Loucy (cell line): ENCODE data around the gene SOCS4.

Experiments used
- H2AFZ ChIP-seq: fragments of 200-600 bp; sonication (generic); 2 replicates; pipeline ENCODE4 v1.6.0; 2016; ENCODE audit warnings: antibody characterized with exemption, mild to moderate bottlenecking, low read length, moderate library complexity
- H3F3A ChIP-seq: fragments of 200-600 bp; 2 replicates; pipeline ENCODE4 v1.6.0; 2016; ENCODE audit warnings: antibody characterized with exemption, low read depth, mild to moderate bottlenecking
- H3K27me3 ChIP-seq: fragments of 200-600 bp; sonication (generic); 2 replicates; pipeline ENCODE4 v1.6.1; 2014; ENCODE audit warnings: low read length, mild to moderate bottlenecking; ENCODE audit not compliant: insufficient read depth, poor library complexity, severe bottlenecking
- H3K36me3 ChIP-seq: fragments of 200-600 bp; sonication (generic); 2 replicates; pipeline ENCODE4 v1.6.1; 2016; ENCODE audit warnings: low read length; ENCODE audit not compliant: insufficient read depth
- H3K4me1 ChIP-seq: fragments of 200-600 bp; sonication (generic); 2 replicates; pipeline ENCODE4 v1.5.1; 2014; ENCODE audit warnings: low read length, mild to moderate bottlenecking; ENCODE audit not compliant: insufficient read depth, poor library complexity, severe bottlenecking
- H3K4me2 ChIP-seq: fragments of 200-600 bp; sonication (generic); 2 replicates; pipeline ENCODE4 v1.6.0; 2014; ENCODE audit warnings: antibody characterized with exemption, low read length, low read depth, mild to moderate bottlenecking; ENCODE audit not compliant: poor library complexity, severe bottlenecking
- H3K4me3 ChIP-seq: fragments of 200-600 bp; sonication (generic); 2 replicates; pipeline ENCODE4 v1.5.1; 2014; ENCODE audit warnings: low read length, mild to moderate bottlenecking, mixed read lengths; ENCODE audit not compliant: poor library complexity, severe bottlenecking
- H3K79me2 ChIP-seq: fragments of 200-600 bp; sonication (generic); 2 replicates; pipeline ENCODE4 v1.6.1; 2014; ENCODE audit warnings: low read length; ENCODE audit not compliant: insufficient read depth
- H3K9ac ChIP-seq: fragments of 200-600 bp; sonication (generic); 2 replicates; pipeline ENCODE4 v1.6.0; 2014; ENCODE audit warnings: mild to moderate bottlenecking, low read depth, low read length, moderate library complexity; ENCODE audit not compliant: poor library complexity, severe bottlenecking
- H3K9me2 ChIP-seq: fragments of 200-600 bp; sonication (generic); replicated peaks from 2 replicates; pipeline ENCODE4 v1.6.1; 2016; ENCODE audit warnings: low read depth, low read length, mixed read lengths
- H3K9me3 ChIP-seq: fragments of 200-600 bp; sonication (generic); 2 replicates; pipeline ENCODE4 v1.6.1; 2014; ENCODE audit warnings: mild to moderate bottlenecking, antibody characterized with exemption, low read length, low read depth; ENCODE audit not compliant: insufficient read depth
- H4K20me1 ChIP-seq: fragments of 200-600 bp; sonication (generic); 2 replicates; pipeline ENCODE4 v1.6.0; 2014; ENCODE audit warnings: antibody characterized with exemption, low read length, mild to moderate bottlenecking; ENCODE audit not compliant: insufficient read depth, poor library complexity, severe bottlenecking
- CTCF ChIP-seq: fragments of 200-600 bp; sonication (generic); conservative IDR thresholded peaks from 2 replicates; pipeline ENCODE4 v1.5.1; 2014; ENCODE audit warnings: mild to moderate bottlenecking, antibody characterized with exemption, low read length
- EZH2phosphoT487 ChIP-seq: fragments of 200-600 bp; IDR thresholded peaks from 2 replicates; pipeline ENCODE4 v1.6.1; 2018; ENCODE audit warnings: antibody characterized with exemption, mild to moderate bottlenecking, moderate library complexity, borderline replicate concordance

Gene SOCS4

GRCh38 chr14:55053500-55053899 is 26.5 kb downstream of the SOCS4 start:
- Histone ChIP-seq H3K9me2 (no peaks in the 10 kb centered on the region), H3K9ac (peak overlapping the region; percentile 97), H3K9me3 (no peaks in the 10 kb centered on the region), H2AFZ (no peak overlapping the region), H3K27me3 (peaks cover 9% of the 10 kb centered on the region), H3K4me3 (peak overlapping the region; percentile 95), H3F3A (peaks cover 4% of the 10 kb centered on the region; the same call in 1 of the 2 replicates), H4K20me1 (peaks cover 63% of the 10 kb centered on the region), H3K4me2 (peak overlapping the region; percentile 92), H3K36me3 (no peaks in the 10 kb centered on the region), H3K4me1 (peaks cover 34% of the 10 kb centered on the region), H3K79me2 (peaks cover 69% of the 10 kb centered on the region)
- TF ChIP-seq EZH2phosphoT487 (no peak), CTCF (no peak)

GRCh38 chr14:55054098-55054497 is 27.1 kb downstream of the SOCS4 start:
- H3K4me2 ChIP-seq, result peak overlapping the region; percentile 92

GRCh38 chr14:55057919-55058318 is 30.9 kb downstream of the SOCS4 start:
- H3K9ac ChIP-seq, result no peak overlapping the region
- peaks cover 70% of the 10 kb centered on the region for H4K20me1 ChIP-seq
- no peaks in the 10 kb centered on the region for H3F3A ChIP-seq
- no peak overlapping the region for H2AFZ ChIP-seq
- H3K36me3 ChIP-seq, result peaks cover 17% of the 10 kb centered on the region; the same call in 1 of the 2 replicates
- no peaks in the 10 kb centered on the region for H3K9me2 ChIP-seq
- peaks cover 96% of the 10 kb centered on the region for H3K79me2 ChIP-seq
- H3K4me2 ChIP-seq, result no peak overlapping the region
- no peak overlapping the region for H3K4me3 ChIP-seq
- TF ChIP-seq EZH2phosphoT487, result no peak
- no peak for TF ChIP-seq CTCF
- no peaks in the 10 kb centered on the region for H3K27me3 ChIP-seq
- H3K9me3 ChIP-seq, result no peaks in the 10 kb centered on the region
- H3K4me1 ChIP-seq, result peaks cover 21% of the 10 kb centered on the region

More at GRCh38 chr14:55054098-55054497, 27.1 kb downstream of the SOCS4 start:
- Histone ChIP-seq H3K9me2 (no peaks in the 10 kb centered on the region), H3K79me2 (peaks cover 74% of the 10 kb centered on the region), H3K9me3 (no peaks in the 10 kb centered on the region), H3K36me3 (no peaks in the 10 kb centered on the region), H3F3A (peaks cover 4% of the 10 kb centered on the region; the same call in 1 of the 2 replicates), H3K27me3 (peaks cover 9% of the 10 kb centered on the region), H4K20me1 (peaks cover 65% of the 10 kb centered on the region), H2AFZ (no peak overlapping the region), H3K9ac (no peak overlapping the region), H3K4me3 (peak overlapping the region; percentile 95), H3K4me1 (peaks cover 34% of the 10 kb centered on the region)
- TF ChIP-seq CTCF, result no peak
- no peak for TF ChIP-seq EZH2phosphoT487
